Kidney epithelial cell (primary cell): ENCODE measurements around the gene C2orf81. TPM values are rescaled to one million over a fixed set of nuclear protein-coding genes. Genes with fewer than 3 reads are reported as not detected.

ENCODE experiments used
- DNase-seq: peaks from one replicate; pipeline ENCODE4 v3.0.0-alpha.2; 2010; ENCODE audit warnings: low read depth
- H3K27me3 ChIP-seq: 2 replicates; pipeline ENCODE4 v1.6.0; 2011; ENCODE audit warnings: low read length; ENCODE audit not compliant: control insufficient read depth, insufficient read depth
- H3K36me3 ChIP-seq: 2 replicates; pipeline ENCODE4 v1.5.1; 2011; ENCODE audit warnings: low read length; ENCODE audit not compliant: control insufficient read depth, insufficient read depth
- H3K4me3 ChIP-seq: 2 replicates; pipeline ENCODE4 v1.5.1; 2011; ENCODE audit warnings: low read depth, mild to moderate bottlenecking, control low read depth, low read length
- CTCF ChIP-seq: IDR thresholded peaks from 2 replicates; pipeline ENCODE4 v1.5.1; 2011; ENCODE audit warnings: mild to moderate bottlenecking, moderate library complexity, low read length, control low read depth, inconsistent platforms; ENCODE audit not compliant: insufficient read depth, poor library complexity, severe bottlenecking
- total RNA-seq: library from RNA; depleted of rRNA; stranded (reverse); fragments of >200 nt; gene quantifications from 2 replicates; pipeline ENCODE4 v1.2.3, GENCODE V29; 2015

Gene C2orf81
- total RNA-seq, 1 donor from 2014 or later: 4.3 TPM

- no peak for TF ChIP-seq CTCF
- Histone ChIP-seq H3K36me3 (no peaks in the 10 kb centered on the region), H3K27me3 (no peaks in the 10 kb centered on the region), H3K4me3 (peak overlapping the region; percentile 58)
- no peak for DNase-seq
These were observed 35.7 kb upstream of the C2orf81 start for GRCh38 chr2:74457129-74457548.

- TF ChIP-seq CTCF: no peak
- Histone ChIP-seq H3K27me3 (no peaks in the 10 kb centered on the region), H3K36me3 (no peaks in the 10 kb centered on the region), H3K4me3 (peak within 1 kb of the TSS; percentile 59)
- DNase-seq: peak; percentile 90
These were observed 33.5 kb upstream of the C2orf81 start, which contains the start of gene INO80B for GRCh38 chr2:74454654-74455511. INO80B (plus strand) TSS chr2:74455087; CDS start chr2:74455117, 30 bp downstream.

- no peaks in the 10 kb centered on the region for H3K27me3 ChIP-seq
- H3K4me3 ChIP-seq: no peak overlapping the region
- no peak for TF ChIP-seq CTCF
- no peaks in the 10 kb centered on the region for H3K36me3 ChIP-seq
- DNase-seq: no peak
These were observed 29.3 kb upstream of the C2orf81 start for GRCh38 chr2:74450570-74451190.

DNA sequence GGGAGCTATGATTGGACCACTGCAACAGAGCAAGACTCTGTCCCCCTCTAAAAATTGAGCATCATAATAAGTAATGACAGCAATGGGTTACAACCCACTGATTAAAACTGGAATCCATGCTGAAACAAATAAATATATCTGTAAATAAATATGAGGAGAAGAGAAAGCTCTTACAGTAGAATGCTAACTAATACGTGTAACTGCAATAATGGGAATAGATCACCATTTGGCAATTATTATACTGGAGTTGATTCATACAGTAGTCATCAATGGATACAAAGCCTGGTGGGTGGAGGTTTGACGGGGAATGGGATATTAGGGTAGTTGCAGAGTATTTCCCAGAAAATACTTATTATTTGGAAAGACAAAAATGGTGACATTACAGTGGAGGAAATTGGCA lies 27.4 kb upstream of the C2orf81 start:
- Histone ChIP-seq H3K4me3 (no peak overlapping the region), H3K27me3 (no peaks in the 10 kb centered on the region), H3K36me3 (no peaks in the 10 kb centered on the region)
- DNase-seq: no peak
- no peak for TF ChIP-seq CTCF

- DNase-seq: no peak
- Histone ChIP-seq H3K4me3 (no peak overlapping the region), H3K27me3 (no peaks in the 10 kb centered on the region), H3K36me3 (no peaks in the 10 kb centered on the region)
- TF ChIP-seq CTCF: no peak
These were observed 26.0 kb upstream of the C2orf81 start for GRCh38 chr2:74447230-74447999.
